ENCODE results near the gene ACR.

Gene ACR

DNA sequence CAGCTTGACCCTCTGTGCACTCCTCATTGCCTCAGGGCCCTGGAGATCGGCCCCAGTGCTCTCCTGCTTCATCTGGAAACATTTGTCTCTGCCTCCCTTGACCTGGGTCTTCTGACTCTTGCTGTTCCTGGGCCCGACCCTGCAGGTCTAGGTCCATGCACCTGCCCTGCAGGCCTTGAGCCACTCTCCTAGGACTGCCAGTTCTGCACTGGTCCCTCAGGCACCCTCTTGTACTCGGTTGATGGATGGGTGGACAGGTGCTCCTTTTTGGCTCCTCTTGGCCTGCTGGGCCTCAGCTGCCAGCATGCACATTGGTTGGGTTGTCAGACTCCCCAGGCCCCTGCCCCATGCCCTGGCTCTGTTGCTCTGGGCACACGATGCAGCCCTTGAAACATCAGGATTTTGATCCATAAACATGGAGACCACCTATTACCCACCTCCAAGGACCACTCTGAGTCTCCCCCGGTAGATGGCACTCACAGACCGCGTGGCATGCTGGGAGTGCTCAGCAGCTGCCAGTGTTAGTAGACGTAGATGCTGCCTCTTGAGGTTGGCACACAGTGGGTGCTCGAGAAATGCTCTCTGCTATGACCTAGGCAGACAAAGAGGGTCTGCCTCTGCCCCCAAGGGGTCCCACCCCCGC, 20.2 kb upstream of the ACR start:
- DNase-seq (ENCODE audit: low read depth, low spot score): no peak

DNA sequence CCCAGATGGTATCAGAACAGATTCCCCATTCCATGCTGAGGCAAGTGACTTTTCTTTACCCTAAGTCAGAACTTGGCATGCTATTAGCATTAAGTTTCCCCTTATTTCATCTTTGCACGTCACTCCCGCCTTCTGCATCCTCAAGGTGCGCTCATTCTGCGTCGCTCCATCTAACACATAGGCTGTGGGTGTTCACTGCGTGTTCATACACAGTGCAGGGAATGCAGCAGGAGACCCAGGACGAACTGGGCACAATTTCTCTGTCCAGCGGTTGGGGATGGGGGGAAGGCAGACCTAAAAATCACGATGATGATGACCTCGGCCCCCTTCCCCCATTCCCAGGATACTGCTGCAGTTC, 19.7 kb upstream of the ACR start:
- no peak for DNase-seq (ENCODE audit: low read depth, low spot score)

- DNase-seq (ENCODE audit: low read depth, low spot score): no peak
These were observed 18.1 kb upstream of the ACR start for GRCh38 chr22:50719814-50720300.

DNA sequence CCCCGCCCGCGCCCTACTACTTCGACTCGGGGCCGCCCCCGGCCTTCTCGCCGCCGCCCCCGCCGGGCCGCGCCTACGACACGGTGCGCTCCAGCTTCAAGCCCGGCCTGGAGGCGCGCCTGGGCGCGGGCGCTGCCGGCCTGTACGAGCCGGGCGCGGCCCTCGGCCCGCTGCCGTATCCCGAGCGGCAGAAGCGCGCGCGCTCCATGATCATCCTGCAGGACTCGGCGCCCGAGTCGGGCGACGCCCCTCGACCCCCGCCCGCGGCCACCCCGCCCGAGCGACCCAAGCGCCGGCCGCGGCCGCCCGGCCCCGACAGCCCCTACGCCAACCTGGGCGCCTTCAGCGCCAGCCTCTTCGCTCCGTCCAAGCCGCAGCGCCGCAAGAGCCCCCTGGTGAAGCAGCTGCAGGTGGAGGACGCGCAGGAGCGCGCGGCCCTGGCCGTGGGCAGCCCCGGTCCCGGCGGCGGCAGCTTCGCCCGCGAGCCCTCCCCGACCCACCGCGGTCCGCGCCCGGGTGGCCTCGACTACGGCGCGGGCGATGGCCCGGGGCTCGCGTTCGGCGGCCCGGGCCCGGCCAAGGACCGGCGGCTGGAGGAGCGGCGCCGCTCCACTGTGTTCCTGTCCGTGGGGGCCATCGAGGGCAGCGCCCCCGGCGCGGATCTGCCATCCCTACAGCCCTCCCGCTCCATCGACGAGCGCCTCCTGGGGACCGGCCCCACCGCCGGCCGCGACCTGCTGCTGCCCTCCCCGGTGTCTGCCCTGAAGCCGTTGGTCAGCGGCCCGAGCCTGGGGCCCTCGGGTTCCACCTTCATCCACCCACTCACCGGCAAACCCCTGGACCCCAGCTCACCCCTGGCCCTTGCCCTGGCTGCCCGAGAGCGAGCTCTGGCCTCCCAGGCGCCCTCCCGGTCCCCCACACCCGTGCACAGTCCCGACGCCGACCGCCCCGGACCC, 17.4 kb upstream of the ACR start:
- no peak for DNase-seq (ENCODE audit: low read depth, low spot score)

- no peak for DNase-seq (ENCODE audit: low read depth, low spot score)
These were observed 16.7 kb upstream of the ACR start for GRCh38 chr22:50721257-50721844.

DNA sequence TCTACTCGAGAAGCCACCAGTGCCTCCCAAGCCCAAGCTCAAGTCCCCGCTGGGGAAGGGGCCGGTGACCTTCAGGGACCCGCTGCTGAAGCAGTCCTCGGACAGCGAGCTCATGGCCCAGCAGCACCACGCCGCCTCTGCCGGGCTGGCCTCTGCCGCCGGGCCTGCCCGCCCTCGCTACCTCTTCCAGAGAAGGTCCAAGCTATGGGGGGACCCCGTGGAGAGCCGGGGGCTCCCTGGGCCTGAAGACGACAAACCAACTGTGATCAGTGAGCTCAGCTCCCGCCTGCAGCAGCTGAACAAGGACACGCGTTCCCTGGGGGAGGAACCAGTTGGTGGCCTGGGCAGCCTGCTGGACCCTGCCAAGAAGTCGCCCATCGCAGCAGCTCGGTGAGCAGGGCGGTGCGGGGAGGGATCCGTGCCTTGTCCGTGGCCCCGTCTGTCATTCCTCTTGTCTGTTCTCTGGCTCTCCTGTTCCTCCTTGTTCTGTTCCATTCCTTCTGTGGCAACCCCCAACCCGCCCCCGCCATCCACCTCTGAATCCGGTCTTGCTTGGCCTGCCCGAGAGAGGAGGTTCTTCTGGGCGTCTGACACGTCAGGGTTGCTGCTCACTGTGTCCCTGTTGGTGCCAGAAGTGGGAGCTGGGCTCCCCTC, 15.8 kb upstream of the ACR start:
- DNase-seq (ENCODE audit: low read depth, low spot score): no peak

DNA sequence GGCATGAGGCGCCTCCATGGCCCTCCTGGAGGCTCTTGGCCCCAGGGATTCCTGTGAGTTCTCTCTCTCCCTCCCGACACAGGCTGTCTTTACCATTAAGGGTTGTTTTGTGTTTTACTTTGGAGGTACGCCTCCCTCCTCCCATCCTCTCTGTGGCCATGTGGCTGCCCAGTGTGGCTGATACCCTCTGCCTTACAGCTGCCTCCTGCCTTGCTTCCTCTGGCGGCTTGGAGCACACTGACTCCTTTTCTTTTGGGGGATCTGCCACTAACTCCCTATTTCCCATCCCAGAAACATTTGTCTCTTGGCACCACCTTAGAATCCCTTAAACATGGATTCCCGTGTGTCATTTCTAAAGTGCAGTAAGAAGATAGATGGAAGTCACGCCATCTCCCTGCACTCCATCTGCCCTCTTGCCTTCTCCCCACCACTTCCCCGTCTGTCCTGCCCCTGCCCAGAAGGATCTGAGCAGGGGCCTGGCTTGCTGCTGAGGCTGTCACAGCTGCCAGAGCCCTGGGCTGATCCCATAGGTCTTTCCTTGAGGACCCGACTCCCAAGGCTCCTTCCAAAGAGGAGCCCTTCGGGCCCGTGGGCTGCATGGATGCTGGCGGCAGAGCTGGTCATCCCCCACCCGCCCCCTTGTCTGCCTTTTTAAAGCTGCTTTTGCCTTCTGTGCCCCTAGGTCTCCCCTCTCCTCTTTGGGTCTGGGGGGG, 15.1 kb upstream of the ACR start:
- no peak for DNase-seq (ENCODE audit: low read depth, low spot score)

- no peak for DNase-seq (ENCODE audit: low read depth, low spot score)
These were observed 14.0 kb upstream of the ACR start for GRCh38 chr22:50723991-50724390.

DNA sequence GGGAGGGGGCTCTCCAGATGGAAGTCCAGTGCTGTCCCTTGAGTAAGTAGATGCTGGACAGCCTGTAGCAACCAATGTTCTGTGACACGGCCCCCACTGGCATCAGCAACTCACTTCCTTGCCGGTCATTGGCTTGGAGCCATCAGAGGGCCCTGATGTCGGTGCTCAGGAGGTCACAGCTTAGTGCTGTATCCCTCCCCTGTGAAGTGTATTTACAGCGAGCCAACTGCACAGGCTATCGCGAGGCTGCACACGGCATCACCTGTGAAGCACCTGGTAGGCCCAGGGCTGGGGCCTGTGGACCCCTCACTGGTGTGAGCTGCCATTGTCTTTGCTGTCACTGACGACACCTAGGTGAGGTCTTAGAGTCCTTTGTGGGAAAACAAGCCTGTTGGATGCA, 13.4 kb upstream of the ACR start:
- no peak for DNase-seq (ENCODE audit: low read depth, low spot score)

GRCh38 chr22:50725597-50725996, 12.4 kb upstream of the ACR start:
- DNase-seq (ENCODE audit: low read depth, low spot score): no peak

DNA sequence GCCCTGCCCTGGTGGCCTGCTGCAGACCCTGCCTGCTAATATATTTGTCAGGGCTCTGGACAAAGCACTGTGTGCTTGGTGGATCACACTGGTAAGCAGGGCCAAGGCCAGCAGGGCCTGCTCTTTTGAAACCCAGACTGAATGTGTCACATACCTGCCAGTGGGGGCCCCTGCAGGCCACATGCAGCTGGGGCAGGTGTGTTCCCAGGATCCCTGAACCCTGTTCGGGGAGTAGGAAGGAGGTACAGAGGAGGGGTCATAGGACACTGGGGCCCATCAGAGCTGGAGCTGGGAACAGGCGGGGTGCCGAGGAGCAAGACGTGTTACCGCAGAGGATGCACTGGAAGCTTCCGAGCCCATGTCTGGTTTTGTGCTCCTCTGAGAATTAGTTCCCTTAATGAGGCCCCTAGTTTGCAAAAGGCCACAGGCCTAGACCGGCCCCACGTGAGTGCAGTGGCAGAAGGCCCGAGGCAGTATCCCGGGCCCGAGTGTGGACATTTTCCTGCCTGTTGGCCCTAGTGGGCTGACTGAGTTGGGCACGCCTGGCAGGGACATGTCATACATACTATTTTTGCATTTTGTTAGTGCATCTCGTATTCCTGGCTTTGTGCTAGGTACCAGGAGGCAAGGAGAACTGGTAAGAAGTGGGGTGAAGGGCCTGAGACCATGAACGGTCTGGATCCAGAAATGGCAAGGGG, 11.2 kb upstream of the ACR start:
- DNase-seq (ENCODE audit: low read depth, low spot score): no peak

DNA sequence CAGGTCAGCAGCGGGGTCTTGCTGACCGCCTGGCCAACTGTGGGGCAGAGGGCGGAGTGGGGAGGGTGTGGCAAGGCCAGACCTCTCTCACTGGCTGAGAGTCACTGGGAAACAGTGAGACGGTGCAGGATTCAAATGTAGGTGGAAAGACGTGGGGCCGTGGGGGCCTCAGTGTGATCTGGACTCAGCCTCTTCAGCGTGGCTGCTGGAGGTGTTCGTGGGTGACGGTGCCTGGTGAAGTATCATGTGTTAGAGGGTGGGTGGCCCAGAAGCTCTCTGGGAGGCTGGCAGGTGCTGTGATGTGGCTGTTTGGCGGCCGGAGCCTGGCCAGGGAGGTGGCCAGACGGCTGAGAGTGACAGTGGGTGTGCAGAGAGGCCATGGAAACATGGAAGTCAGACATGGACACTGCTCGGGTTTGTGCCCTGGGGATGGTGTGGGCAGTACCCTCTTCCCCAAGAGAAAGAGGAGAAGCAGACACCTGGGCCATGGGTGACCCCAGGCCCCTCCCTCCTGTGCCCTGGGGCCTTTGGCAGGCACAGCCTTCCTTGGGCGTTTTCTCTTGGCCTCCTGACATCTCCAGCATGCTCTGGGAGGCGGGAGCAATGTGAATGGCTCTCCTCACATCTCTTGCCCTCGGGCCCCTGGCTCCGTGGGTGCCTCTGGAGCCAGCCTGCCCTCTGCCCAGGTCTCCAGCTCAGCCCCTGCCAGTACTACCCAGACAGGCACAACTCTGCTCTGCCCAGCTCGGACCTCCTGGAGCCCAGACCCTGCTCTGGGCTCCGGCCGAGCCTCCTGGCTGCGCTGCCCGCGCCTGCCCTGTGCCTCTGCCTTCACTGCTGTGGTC, 10.1 kb upstream of the ACR start:
- no peak for DNase-seq (ENCODE audit: low read depth, low spot score)

- DNase-seq (ENCODE audit: low read depth, low spot score): no peak
These were observed 9.5 kb upstream of the ACR start for GRCh38 chr22:50728523-50728931.

- DNase-seq (ENCODE audit: low read depth, low spot score): no peak
These were observed 8.5 kb upstream of the ACR start for GRCh38 chr22:50729391-50730012.

GRCh38 chr22:50730013-50730891, 7.8 kb upstream of the ACR start:
- no peak for DNase-seq (ENCODE audit: low read depth, low spot score)

GRCh38 chr22:50730941-50731661, 6.9 kb upstream of the ACR start:
- no peak for DNase-seq (ENCODE audit: low read depth, low spot score)

DNA sequence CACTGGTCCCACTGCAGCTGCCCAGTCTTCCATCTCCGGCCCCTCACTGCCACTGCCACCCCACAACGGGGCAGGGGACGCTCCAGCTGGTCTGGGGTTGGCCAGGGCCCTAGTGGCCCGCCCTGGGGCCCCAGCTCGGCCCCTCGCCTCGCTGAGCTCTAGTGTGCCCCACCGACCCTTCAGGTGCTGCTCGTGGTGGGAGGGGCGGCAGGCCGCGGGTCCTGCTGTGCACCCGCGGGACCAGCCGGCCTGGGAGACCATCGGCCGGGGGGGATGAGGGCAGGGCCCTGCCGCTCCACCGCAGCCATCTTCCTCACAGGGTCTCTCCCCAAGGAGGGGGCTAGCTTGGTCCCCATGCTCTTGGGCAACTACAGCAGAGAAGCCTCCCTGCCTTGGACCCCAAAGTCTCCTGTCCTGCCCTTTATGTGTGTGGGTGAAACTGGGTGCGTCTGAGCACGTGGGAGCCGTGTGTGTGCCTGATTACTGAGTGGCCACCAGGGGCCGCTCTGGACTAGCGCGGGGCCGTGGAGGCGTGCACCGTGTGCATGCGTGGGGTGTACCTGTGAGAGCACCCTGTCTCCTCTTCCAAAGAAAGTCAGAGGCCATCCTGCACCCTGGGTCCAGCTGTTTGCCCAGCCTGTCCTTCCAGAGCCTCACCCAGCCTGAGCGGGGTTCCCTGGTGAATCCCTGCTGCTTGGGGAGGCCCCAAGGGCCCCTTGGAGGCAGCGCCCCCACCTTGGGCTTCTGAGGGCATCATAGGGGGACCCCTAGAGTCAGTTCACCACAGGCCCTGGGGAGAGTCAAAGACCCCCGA, 6.0 kb upstream of the ACR start:
- peak; percentile 15 for DNase-seq (ENCODE audit: low read depth, low spot score)

Data from activated CD4-positive, CD25-positive, alpha-beta regulatory T cell treated with anti-CD3 and anti-CD28 coated beads, Interleukin-2, amount 50 U/mL, for 16 hours (primary cell).